HepG2 (cell line): ENCODE results near the gene HSPA1L. TPM values are rescaled to one million over a fixed set of nuclear protein-coding genes. Genes with fewer than 3 reads are reported as not detected.

Experiments
- HMG20A ChIP-seq: IDR thresholded peaks from 2 replicates; pipeline ENCODE4 v1.6.1; 2016; ENCODE audit warnings: borderline replicate concordance
- JUNB ChIP-seq: sonication (generic); formaldehyde crosslinking; IDR thresholded peaks from 2 replicates; pipeline ENCODE4 v1.8.0; 2022; ENCODE audit warnings: missing genetic modification reagents, mild to moderate bottlenecking, borderline replicate concordance
- MBNL3 ChIP-seq: fragments of 250-450 bp; sonication (Bioruptor Pico); conservative IDR thresholded peaks from 2 replicates; pipeline ENCODE4 v1.8.0; 2022; ENCODE audit warnings: mild to moderate bottlenecking, inconsistent platforms
- NFYC ChIP-seq: IDR thresholded peaks from 2 replicates; pipeline ENCODE4 v1.6.1; 2016; ENCODE audit warnings: missing genetic modification reagents, missing compliant biosample characterization
- YY1 ChIP-seq: IDR thresholded peaks from 2 replicates; pipeline ENCODE4 v1.6.1; 2011; ENCODE audit warnings: low read length, low read depth, moderate library complexity, mild to moderate bottlenecking; ENCODE audit not compliant: insufficient read depth, insufficient replicate concordance
- ZNF382 ChIP-seq: sonication (generic); formaldehyde crosslinking; IDR thresholded peaks from 2 replicates; pipeline ENCODE4 v1.5.0; 2020; ENCODE audit warnings: missing genetic modification reagents, mild to moderate bottlenecking, borderline replicate concordance
- ZNF775 ChIP-seq: sonication (generic); formaldehyde crosslinking; IDR thresholded peaks from 2 replicates; pipeline ENCODE4 v1.4.0; 2020; ENCODE audit warnings: missing genetic modification reagents, mild to moderate bottlenecking, moderate library complexity, borderline replicate concordance
- ZSCAN20 ChIP-seq: sonication (generic); formaldehyde crosslinking; IDR thresholded peaks from 2 replicates; pipeline ENCODE4 v1.4.0; 2020; ENCODE audit warnings: missing genetic modification reagents, mild to moderate bottlenecking, borderline replicate concordance
- polyA plus RNA-seq, 8 experiments: library from polyadenylated mRNA; depleted of rRNA in 3 of 8; stranded (reverse) in 7 of 8; unstranded in 1 of 8; fragments of >200 nt; fragmentation: Illumina TruSeq in 4 of 8; extraction: Trizol in 4 of 8; gene quantifications; 2 replicates each; pipeline versions ENCODE4 v1.2.1 to v1.2.3, GENCODE V29; 2011 to 2016; ENCODE audit warnings: low read depth in 4 of 8, missing spikeins in 1 of 8, mixed read lengths in 1 of 8; ENCODE audit not compliant: insufficient read depth in 1 of 8
- total RNA-seq, 5 experiments: library from RNA; depleted of rRNA; stranded (reverse); fragments of >200 nt; fragmentation: Illumina TruSeq; extraction: Trizol; gene quantifications; 2 replicates each; pipeline ENCODE4 v1.2.3, GENCODE V29; 2016; ENCODE audit warnings: low read depth in 1 of 5
- TF ChIP-seq, protein P1 (sequence below), 2 experiments: sonication (generic) in 1 of 2; formaldehyde crosslinking in 1 of 2; IDR thresholded peaks; 2 replicates each; pipeline versions ENCODE4 v1.4.0 to v1.6.1; 2018 to 2020; ENCODE audit warnings: missing genetic modification reagents in 2 of 2, borderline replicate concordance in 1 of 2, low read depth in 1 of 2, mild to moderate bottlenecking in 1 of 2, missing biosample characterization in 1 of 2
- TF ChIP-seq, protein P2 (sequence below): sonication (generic); formaldehyde crosslinking; conservative IDR thresholded peaks from 2 replicates; pipeline ENCODE4 v1.8.0; 2022; ENCODE audit warnings: low read depth, missing genetic modification reagents
- TF ChIP-seq, protein P3 (sequence below): sonication (generic); formaldehyde crosslinking; IDR thresholded peaks from 2 replicates; pipeline ENCODE4 v1.5.0; 2020; ENCODE audit warnings: mild to moderate bottlenecking, missing genetic modification reagents, borderline replicate concordance
- TF ChIP-seq, protein P4 (sequence below): sonication (generic); formaldehyde crosslinking; IDR thresholded peaks from 2 replicates; pipeline ENCODE4 v1.8.0; 2023; ENCODE audit warnings: mild to moderate bottlenecking, missing genetic modification reagents
- TF ChIP-seq, protein P5 (sequence below): sonication (generic); formaldehyde crosslinking; IDR thresholded peaks from 2 replicates; pipeline ENCODE4 v1.8.0; 2022; ENCODE audit warnings: mild to moderate bottlenecking, missing genetic modification reagents

Gene HSPA1L
- total and polyA plus RNA-seq, 2 of the 13 experiments (the other 11 are each of a cell fraction or from before 2014, with no cell fraction given): 0.55 to 1.0 TPM

DNA sequence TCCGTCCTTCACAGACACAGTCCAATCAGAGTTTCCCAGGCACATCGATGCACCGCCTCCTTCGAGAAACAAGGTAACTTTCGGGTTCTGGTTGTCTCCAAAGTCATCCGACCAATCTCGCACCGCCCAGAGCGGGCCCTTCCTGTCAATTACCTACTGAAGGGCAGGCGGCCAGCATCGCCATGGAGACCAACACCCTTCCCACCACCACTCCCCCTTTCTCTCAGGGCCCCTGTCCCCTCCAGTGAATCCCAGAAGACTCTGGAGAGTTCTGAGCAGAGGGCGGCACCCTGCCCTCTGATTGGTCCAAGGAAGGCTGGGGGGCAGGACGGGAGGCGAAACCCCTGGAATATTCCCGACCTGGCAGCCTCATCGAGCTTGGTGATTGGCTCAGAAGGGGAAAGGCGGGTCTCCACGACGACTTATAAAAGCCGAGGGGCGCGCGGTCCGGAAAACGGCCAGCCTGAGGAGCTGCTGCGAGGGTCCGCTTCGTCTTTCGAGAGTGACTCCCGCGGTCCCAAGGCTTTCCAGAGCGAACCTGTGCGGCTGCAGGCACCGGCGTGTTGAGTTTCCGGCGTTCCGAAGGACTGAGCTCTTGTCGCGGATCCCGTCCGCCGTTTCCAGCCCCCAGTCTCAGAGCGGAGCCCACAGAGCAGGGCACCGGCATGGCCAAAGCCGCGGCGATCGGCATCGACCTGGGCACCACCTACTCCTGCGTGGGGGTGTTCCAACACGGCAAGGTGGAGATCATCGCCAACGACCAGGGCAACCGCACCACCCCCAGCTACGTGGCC is 12.4 kb upstream of the HSPA1L start, which contains the start of gene HSPA1B (continued):
- TF ChIP-seq JUNB (CRISPR knock-in tag) (no peak), ZSCAN20 (CRISPR knock-in tag) (no peak), ZNF775 (CRISPR knock-in tag) (peak; percentile 31; the same call in 1 of the 2 replicates), YY1 (peak; percentile 68), NFYC (CRISPR knock-in tag) (peak; percentile 89), MBNL3 (CRISPR knock-in tag) (no peak), ZNF382 (CRISPR knock-in tag) (no peak), HMG20A (CRISPR knock-in tag) (no peak)
- TF ChIP-seq, protein P1, sequence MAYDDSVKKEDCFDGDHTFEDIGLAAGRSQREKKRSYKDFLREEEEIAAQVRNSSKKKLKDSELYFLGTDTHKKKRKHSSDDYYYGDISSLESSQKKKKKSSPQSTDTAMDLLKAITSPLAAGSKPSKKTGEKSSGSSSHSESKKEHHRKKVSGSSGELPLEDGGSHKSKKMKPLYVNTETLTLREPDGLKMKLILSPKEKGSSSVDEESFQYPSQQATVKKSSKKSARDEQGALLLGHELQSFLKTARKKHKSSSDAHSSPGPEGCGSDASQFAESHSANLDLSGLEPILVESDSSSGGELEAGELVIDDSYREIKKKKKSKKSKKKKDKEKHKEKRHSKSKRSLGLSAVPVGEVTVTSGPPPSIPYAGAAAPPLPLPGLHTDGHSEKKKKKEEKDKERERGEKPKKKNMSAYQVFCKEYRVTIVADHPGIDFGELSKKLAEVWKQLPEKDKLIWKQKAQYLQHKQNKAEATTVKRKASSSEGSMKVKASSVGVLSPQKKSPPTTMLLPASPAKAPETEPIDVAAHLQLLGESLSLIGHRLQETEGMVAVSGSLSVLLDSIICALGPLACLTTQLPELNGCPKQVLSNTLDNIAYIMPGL (CRISPR knock-in tag; IDR thresholded peaks at IDR 0.05; ENCODE audit: borderline replicate concordance in 1 of 2, low read depth in 1 of 2): peak; percentile 13 to 51; a peak in 3 of 4 replicates
- TF ChIP-seq, protein P2, sequence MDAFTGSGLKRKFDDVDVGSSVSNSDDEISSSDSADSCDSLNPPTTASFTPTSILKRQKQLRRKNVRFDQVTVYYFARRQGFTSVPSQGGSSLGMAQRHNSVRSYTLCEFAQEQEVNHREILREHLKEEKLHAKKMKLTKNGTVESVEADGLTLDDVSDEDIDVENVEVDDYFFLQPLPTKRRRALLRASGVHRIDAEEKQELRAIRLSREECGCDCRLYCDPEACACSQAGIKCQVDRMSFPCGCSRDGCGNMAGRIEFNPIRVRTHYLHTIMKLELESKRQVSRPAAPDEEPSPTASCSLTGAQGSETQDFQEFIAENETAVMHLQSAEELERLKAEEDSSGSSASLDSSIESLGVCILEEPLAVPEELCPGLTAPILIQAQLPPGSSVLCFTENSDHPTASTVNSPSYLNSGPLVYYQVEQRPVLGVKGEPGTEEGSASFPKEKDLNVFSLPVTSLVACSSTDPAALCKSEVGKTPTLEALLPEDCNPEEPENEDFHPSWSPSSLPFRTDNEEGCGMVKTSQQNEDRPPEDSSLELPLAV (CRISPR knock-in tag): no peak
- TF ChIP-seq, protein P3, sequence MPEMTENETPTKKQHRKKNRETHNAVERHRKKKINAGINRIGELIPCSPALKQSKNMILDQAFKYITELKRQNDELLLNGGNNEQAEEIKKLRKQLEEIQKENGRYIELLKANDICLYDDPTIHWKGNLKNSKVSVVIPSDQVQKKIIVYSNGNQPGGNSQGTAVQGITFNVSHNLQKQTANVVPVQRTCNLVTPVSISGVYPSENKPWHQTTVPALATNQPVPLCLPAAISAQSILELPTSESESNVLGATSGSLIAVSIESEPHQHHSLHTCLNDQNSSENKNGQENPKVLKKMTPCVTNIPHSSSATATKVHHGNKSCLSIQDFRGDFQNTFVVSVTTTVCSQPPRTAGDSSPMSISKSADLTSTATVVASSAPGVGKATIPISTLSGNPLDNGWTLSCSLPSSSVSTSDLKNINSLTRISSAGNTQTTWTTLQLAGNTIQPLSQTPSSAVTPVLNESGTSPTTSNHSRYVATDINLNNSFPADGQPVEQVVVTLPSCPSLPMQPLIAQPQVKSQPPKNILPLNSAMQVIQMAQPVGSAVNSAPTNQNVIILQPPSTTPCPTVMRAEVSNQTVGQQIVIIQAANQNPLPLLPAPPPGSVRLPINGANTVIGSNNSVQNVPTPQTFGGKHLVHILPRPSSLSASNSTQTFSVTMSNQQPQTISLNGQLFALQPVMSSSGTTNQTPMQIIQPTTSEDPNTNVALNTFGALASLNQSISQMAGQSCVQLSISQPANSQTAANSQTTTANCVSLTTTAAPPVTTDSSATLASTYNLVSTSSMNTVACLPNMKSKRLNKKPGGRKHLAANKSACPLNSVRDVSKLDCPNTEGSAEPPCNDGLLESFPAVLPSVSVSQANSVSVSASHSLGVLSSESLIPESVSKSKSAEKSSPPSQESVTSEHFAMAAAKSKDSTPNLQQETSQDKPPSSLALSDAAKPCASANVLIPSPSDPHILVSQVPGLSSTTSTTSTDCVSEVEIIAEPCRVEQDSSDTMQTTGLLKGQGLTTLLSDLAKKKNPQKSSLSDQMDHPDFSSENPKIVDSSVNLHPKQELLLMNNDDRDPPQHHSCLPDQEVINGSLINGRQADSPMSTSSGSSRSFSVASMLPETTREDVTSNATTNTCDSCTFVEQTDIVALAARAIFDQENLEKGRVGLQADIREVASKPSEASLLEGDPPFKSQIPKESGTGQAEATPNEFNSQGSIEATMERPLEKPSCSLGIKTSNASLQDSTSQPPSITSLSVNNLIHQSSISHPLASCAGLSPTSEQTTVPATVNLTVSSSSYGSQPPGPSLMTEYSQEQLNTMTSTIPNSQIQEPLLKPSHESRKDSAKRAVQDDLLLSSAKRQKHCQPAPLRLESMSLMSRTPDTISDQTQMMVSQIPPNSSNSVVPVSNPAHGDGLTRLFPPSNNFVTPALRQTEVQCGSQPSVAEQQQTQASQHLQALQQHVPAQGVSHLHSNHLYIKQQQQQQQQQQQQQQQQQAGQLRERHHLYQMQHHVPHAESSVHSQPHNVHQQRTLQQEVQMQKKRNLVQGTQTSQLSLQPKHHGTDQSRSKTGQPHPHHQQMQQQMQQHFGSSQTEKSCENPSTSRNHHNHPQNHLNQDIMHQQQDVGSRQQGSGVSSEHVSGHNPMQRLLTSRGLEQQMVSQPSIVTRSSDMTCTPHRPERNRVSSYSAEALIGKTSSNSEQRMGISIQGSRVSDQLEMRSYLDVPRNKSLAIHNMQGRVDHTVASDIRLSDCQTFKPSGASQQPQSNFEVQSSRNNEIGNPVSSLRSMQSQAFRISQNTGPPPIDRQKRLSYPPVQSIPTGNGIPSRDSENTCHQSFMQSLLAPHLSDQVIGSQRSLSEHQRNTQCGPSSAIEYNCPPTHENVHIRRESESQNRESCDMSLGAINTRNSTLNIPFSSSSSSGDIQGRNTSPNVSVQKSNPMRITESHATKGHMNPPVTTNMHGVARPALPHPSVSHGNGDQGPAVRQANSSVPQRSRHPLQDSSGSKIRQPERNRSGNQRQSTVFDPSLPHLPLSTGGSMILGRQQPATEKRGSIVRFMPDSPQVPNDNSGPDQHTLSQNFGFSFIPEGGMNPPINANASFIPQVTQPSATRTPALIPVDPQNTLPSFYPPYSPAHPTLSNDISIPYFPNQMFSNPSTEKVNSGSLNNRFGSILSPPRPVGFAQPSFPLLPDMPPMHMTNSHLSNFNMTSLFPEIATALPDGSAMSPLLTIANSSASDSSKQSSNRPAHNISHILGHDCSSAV: no peak
- TF ChIP-seq, protein P4, sequence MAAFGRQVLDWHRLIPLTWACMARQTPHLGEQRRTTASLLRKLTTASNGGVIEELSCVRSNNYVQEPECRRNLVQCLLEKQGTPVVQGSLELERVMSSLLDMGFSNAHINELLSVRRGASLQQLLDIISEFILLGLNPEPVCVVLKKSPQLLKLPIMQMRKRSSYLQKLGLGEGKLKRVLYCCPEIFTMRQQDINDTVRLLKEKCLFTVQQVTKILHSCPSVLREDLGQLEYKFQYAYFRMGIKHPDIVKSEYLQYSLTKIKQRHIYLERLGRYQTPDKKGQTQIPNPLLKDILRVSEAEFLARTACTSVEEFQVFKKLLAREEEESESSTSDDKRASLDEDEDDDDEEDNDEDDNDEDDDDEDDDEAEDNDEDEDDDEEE (CRISPR knock-in tag): no peak
- TF ChIP-seq, protein P5, sequence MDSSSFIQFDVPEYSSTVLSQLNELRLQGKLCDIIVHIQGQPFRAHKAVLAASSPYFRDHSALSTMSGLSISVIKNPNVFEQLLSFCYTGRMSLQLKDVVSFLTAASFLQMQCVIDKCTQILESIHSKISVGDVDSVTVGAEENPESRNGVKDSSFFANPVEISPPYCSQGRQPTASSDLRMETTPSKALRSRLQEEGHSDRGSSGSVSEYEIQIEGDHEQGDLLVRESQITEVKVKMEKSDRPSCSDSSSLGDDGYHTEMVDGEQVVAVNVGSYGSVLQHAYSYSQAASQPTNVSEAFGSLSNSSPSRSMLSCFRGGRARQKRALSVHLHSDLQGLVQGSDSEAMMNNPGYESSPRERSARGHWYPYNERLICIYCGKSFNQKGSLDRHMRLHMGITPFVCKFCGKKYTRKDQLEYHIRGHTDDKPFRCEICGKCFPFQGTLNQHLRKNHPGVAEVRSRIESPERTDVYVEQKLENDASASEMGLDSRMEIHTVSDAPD (CRISPR knock-in tag): peak; percentile 64; the same call in 1 of the 2 replicates
